ENCODE data around the gene EVI5L.

Gene EVI5L

DNA sequence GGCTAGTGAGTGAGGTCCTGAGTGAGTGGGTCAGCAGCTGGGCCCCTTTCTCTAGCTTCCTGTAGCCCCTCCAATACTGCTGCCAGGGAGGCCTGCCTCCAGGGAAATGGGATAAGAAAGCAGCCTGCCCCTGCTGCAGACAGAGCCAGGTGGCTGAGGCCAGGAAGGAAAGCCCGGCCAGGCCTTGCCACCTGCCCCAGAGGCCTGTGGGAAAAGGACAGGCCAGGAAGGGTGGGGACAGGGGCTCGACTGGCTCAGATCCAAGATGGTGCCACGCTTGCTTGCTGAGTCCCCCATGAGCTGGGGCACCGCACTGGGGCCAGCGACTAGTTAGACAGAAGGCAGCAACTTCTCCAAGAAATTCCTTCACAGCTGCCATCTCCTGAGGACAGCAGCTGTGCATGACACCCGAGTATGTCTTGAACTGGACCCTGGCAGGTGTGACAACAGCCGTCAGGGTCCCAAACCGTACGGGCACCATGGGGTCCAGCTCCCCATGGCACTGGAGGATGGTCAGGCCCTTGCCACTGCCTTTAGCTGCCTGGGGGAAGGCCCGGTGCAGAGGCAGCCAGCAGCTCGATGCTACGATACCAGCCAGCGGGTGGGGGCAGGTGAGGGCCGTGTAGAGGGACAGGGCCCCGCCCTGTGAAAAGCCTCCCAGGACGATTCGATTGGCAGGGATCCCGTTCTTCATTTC, 49.2 kb downstream of the EVI5L start:
- Histone ChIP-seq H3K27ac (no peak overlapping the region), H3K4me3 (ENCODE audit: low read depth, low read length) (no peak overlapping the region), H3K27me3 (replicated peaks) (peaks cover 5% of the 10 kb centered on the region), H3K36me3 (replicated peaks) (no peaks in the 10 kb centered on the region)
- in situ Hi-C loops (cut with HindIII; ENCODE audit: low pct_ligation_motif_present, low sequenced_read_pairs), result no loop called here
- no peak for DNase-seq
- TF ChIP-seq, protein P1, sequence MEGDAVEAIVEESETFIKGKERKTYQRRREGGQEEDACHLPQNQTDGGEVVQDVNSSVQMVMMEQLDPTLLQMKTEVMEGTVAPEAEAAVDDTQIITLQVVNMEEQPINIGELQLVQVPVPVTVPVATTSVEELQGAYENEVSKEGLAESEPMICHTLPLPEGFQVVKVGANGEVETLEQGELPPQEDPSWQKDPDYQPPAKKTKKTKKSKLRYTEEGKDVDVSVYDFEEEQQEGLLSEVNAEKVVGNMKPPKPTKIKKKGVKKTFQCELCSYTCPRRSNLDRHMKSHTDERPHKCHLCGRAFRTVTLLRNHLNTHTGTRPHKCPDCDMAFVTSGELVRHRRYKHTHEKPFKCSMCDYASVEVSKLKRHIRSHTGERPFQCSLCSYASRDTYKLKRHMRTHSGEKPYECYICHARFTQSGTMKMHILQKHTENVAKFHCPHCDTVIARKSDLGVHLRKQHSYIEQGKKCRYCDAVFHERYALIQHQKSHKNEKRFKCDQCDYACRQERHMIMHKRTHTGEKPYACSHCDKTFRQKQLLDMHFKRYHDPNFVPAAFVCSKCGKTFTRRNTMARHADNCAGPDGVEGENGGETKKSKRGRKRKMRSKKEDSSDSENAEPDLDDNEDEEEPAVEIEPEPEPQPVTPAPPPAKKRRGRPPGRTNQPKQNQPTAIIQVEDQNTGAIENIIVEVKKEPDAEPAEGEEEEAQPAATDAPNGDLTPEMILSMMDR (IDR thresholded peaks at IDR 0.05; ENCODE audit: low read depth, low read length, missing control alignments), result no peak

DNA sequence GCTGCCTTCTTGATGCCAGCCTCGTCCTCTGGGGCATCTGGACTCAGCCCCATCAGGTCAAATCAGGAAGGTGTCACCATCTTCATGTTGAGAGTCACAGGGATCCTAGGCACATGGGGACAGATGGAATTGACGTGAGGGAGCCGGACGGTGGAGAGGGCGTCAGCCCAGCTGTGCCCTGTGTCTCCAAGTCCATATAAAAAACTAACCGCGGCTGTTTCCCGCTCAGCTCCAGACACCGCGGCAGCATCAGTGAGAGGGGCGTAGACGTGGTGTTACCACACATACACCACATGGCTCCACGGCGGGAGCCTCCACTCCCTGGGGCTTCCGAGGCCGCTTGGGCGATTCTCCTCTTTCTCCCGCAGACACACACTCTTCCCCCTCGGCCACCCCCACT, 49.8 kb downstream of the EVI5L start:
- no peak overlapping the region for H3K27ac ChIP-seq
- no peaks in the 10 kb centered on the region for H3K27me3 ChIP-seq (replicated peaks)
- H3K36me3 ChIP-seq (replicated peaks), result no peaks in the 10 kb centered on the region
- no peak overlapping the region for H3K4me3 ChIP-seq (ENCODE audit: low read depth, low read length)
- in situ Hi-C loops (cut with HindIII; ENCODE audit: low pct_ligation_motif_present, low sequenced_read_pairs), result no loop called here
- TF ChIP-seq, protein P1 (IDR thresholded peaks at IDR 0.05; ENCODE audit: low read depth, low read length, missing control alignments), result no peak
- DNase-seq, result no peak

DNA sequence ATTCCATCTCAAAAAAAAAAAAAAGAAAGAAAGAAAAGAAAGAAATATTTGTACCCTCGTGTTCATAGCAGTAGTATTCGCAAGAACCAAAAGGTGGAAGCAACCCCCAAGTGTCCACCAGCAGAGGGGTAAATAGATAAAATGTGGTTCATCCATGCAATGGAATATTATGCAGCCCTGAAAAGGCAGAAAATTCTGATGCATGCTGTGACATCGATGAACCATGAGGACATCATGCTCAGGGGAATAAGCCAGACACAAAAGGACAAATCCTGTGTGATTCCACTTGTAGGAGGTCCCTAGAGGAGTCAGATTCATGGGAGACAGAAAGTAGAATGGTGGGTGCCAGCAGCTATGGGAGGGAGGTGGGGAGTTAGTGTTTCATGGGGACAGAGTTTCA, 51.9 kb downstream of the EVI5L start:
- no peak overlapping the region for H3K4me3 ChIP-seq (ENCODE audit: low read depth, low read length)
- no peaks in the 10 kb centered on the region for H3K27me3 ChIP-seq (replicated peaks)
- no peaks in the 10 kb centered on the region for H3K36me3 ChIP-seq (replicated peaks)
- no peak for DNase-seq
- TF ChIP-seq, protein P1 (IDR thresholded peaks at IDR 0.05; ENCODE audit: low read depth, low read length, missing control alignments), result no peak
- in situ Hi-C loops (cut with HindIII; ENCODE audit: low pct_ligation_motif_present, low sequenced_read_pairs), result no loop called here
- H3K27ac ChIP-seq, result no peak overlapping the region

DNA sequence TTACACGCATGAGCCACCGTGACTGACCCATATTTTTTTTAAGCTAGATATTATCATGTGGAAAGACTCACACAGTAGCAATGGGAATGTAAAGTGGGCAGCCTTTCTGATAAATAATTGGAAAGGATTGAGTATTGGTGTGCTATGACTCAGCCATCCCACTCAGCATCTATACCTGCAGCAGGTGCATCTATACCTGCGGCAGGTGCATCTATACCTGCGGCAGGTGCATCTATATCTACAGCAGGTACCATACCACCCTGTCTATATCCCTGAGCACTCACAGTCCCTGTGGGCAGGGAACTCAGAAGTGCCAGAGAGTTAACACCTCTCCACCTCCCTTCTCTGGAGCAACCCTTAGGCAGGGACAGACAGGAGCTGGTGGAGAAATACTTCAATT, 53.1 kb downstream of the EVI5L start:
- TF ChIP-seq, protein P1 (IDR thresholded peaks at IDR 0.05; ENCODE audit: low read depth, low read length, missing control alignments), result no peak
- H3K27me3 ChIP-seq (replicated peaks), result no peaks in the 10 kb centered on the region
- H3K27ac ChIP-seq, result no peak overlapping the region
- DNase-seq, result no peak
- in situ Hi-C loops (cut with HindIII; ENCODE audit: low pct_ligation_motif_present, low sequenced_read_pairs), result no loop called here
- no peaks in the 10 kb centered on the region for H3K36me3 ChIP-seq (replicated peaks)
- H3K4me3 ChIP-seq (ENCODE audit: low read depth, low read length), result no peak overlapping the region

DNA sequence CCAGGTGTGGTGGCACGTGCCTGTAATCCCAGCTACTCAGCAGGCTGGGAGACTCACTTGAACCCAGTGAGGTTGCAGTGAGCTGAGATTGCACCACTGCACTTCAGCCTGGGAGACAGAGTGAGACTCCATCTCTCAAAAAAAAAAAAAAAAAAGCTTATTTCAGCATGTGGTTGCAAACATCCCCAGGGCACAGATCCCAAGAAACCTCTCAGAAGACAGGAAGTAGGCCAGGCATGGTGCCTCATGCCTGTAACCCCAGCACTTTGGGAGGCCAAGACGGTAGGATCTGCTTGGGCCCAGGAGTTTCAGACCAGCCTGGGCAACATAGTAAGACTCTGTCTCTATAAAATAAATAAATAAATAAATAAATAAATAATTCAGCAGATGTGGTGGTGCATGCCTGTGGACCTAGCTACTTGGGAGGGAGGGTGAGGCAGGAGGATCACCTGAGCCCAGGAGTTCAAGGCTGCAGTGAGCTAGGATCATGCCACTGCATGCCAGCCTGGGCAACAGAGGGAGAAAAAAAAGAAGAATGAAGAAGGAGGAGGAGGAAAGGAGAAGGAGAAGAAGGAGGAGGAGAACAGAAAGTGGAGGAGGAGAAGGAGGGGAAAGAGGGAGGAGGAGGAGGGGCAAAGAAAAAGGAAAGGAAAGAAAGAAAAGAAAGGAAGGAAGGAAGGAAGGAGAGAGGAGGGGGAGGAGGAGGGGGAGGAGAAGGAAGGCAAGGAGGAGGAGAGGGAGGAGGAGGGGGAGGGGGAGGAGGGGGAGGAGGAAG, 54.0 kb downstream of the EVI5L start:
- DNase-seq, result no peak
- no peak overlapping the region for H3K27ac ChIP-seq
- no peak overlapping the region for H3K4me3 ChIP-seq (ENCODE audit: low read depth, low read length)
- no peaks in the 10 kb centered on the region for H3K36me3 ChIP-seq (replicated peaks)
- no peaks in the 10 kb centered on the region for H3K27me3 ChIP-seq (replicated peaks)
- TF ChIP-seq, protein P1 (IDR thresholded peaks at IDR 0.05; ENCODE audit: low read depth, low read length, missing control alignments), result no peak
- in situ Hi-C loops (cut with HindIII; ENCODE audit: low pct_ligation_motif_present, low sequenced_read_pairs), result no loop called here
